Liver (tissue), 3 donors: ENCODE data around the gene C11orf86.

ENCODE experiments used
- FOXA1 ChIP-seq: IDR thresholded peaks from 2 replicates; pipeline ENCODE4 v1.6.1; 2016; ENCODE audit warnings: antibody characterized with exemption
- GABPA ChIP-seq, 2 donors: IDR thresholded peaks in 1 of 2; conservative IDR thresholded peaks in 1 of 2; 2 replicates each; pipeline ENCODE4 v1.6.1; 2016; ENCODE audit warnings: antibody characterized with exemption in 2 of 2, mild to moderate bottlenecking in 1 of 2, moderate library complexity in 1 of 2
- MAX ChIP-seq: IDR thresholded peaks from 2 replicates; pipeline ENCODE4 v1.6.1; 2016; ENCODE audit warnings: antibody characterized with exemption
- RAD21 ChIP-seq, 2 donors: IDR thresholded peaks; 2 replicates each; pipeline ENCODE4 v1.6.1; 2016; ENCODE audit warnings: antibody characterized with exemption in 2 of 2, mild to moderate bottlenecking in 2 of 2
- REST ChIP-seq: IDR thresholded peaks from 2 replicates; pipeline ENCODE4 v1.6.1; 2016; ENCODE audit warnings: antibody characterized with exemption, mild to moderate bottlenecking
- SP1 ChIP-seq: IDR thresholded peaks from 2 replicates; pipeline ENCODE4 v1.6.1; 2018; ENCODE audit warnings: antibody characterized with exemption, mild to moderate bottlenecking
- TAF1 ChIP-seq: conservative IDR thresholded peaks from 2 replicates; pipeline ENCODE4 v1.6.1; 2016; ENCODE audit warnings: antibody characterized with exemption, mild to moderate bottlenecking
- TF ChIP-seq, protein P1 (sequence below): fragments of 150-350 bp; IDR thresholded peaks from 2 replicates; pipeline ENCODE4 v1.5.1; 2017; ENCODE audit warnings: improper control_type of control experiment, low read depth, low read length; ENCODE audit not compliant: missing input control
- TF ChIP-seq, protein P2 (sequence below): IDR thresholded peaks from 2 replicates; pipeline ENCODE4 v1.6.1; 2016; ENCODE audit warnings: antibody characterized with exemption
- donor health status: healthy.
- donor health status: healthy.

DNA sequence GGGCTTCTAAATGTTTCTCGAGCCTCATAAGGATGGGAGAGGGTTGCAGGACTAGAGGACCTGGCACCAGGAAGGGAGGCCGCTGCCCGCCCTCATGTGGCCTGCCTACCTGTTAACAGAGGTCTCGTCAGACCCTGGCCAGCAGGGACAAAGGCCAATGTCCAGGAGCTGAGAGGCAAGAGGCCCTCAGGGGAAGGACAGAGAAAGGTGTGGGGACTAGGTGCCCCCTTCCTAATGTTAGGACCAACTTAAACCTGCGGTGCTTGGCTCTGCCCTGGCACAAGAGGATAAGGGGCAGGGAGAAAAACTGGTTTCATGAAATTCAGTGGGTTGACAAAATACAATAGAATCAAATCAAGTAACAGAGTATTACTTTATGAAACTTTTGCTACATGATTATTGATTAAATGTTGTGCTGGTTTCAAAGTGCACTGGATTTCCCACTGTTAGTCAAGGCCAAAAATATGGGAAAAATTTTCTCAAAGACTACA lies 27.9 kb downstream of the C11orf86 start:
- TF ChIP-seq TAF1 (no peak), MAX (peak; percentile 60), RAD21 (IDR thresholded peaks at IDR 0.05) (peak; percentile 45 to 46), REST (peak; percentile 36), GABPA (IDR thresholded peaks at IDR 0.05 in 1 of 2, conservative IDR thresholded peaks at IDR 0.05 in 1 of 2) (no peak), SP1 (peak; percentile 71), FOXA1 (no peak)
- TF ChIP-seq, protein P1, sequence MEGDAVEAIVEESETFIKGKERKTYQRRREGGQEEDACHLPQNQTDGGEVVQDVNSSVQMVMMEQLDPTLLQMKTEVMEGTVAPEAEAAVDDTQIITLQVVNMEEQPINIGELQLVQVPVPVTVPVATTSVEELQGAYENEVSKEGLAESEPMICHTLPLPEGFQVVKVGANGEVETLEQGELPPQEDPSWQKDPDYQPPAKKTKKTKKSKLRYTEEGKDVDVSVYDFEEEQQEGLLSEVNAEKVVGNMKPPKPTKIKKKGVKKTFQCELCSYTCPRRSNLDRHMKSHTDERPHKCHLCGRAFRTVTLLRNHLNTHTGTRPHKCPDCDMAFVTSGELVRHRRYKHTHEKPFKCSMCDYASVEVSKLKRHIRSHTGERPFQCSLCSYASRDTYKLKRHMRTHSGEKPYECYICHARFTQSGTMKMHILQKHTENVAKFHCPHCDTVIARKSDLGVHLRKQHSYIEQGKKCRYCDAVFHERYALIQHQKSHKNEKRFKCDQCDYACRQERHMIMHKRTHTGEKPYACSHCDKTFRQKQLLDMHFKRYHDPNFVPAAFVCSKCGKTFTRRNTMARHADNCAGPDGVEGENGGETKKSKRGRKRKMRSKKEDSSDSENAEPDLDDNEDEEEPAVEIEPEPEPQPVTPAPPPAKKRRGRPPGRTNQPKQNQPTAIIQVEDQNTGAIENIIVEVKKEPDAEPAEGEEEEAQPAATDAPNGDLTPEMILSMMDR, result no peak
- TF ChIP-seq, protein P2, sequence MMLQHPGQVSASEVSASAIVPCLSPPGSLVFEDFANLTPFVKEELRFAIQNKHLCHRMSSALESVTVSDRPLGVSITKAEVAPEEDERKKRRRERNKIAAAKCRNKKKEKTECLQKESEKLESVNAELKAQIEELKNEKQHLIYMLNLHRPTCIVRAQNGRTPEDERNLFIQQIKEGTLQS, result peak; percentile 14
